OCI-LY7 (cell line): ENCODE data around the gene FGD3. TPM values are rescaled to one million over a fixed set of nuclear protein-coding genes. Genes with fewer than 3 reads are reported as not detected.

Experiments used
- BruUV-seq: library from RNA; stranded (reverse); fragments of 400-500 nt; replicated peaks from 2 replicates; lab custom pipeline; 2021; lab: Mats Ljungman, UMichigan
- CTCF ChIA-PET: fragments of 300-600 bp; sonication (Branson Sonifier 250); formaldehyde crosslinking; loops from one replicate; lab custom pipeline; 2022; ENCODE audit warnings: antibody characterized with exemption; ENCODE audit not compliant: unreplicated experiment; lab: Charles Lee
- POLR2A ChIA-PET: fragments of 300-600 bp; sonication (Branson Sonifier 250); formaldehyde crosslinking; loops from one replicate; lab custom pipeline; 2022; ENCODE audit warnings: antibody characterized with exemption; lab: Charles Lee
- DNase-seq: peaks from one replicate; pipeline ENCODE4 v3.0.0-alpha.2; 2015; ENCODE audit warnings: low spot score
- H2AFZ ChIP-seq: fragments of 200-600 bp; sonication (generic), shearing (Covaris generic); 2 replicates; pipeline ENCODE4 v1.6.1; 2014; ENCODE audit warnings: mild to moderate bottlenecking, antibody characterized with exemption, low read length, moderate library complexity
- H3K27ac ChIP-seq: fragments of 200-600 bp; sonication (generic); 2 replicates; pipeline ENCODE4 v1.5.1; 2014; ENCODE audit warnings: mixed run types, low read depth, mild to moderate bottlenecking, moderate library complexity, low read length, inconsistent platforms; ENCODE audit not compliant: poor library complexity, severe bottlenecking
- H3K36me3 ChIP-seq: fragments of 200-600 bp; sonication (generic); 2 replicates; pipeline ENCODE4 v1.6.1; 2014; ENCODE audit warnings: mild to moderate bottlenecking, antibody characterized with exemption, low read length, moderate library complexity, mixed read lengths; ENCODE audit not compliant: insufficient read depth
- H3K4me1 ChIP-seq: fragments of 200-600 bp; sonication (generic); 2 replicates; pipeline ENCODE4 v1.5.1; 2014; ENCODE audit warnings: mild to moderate bottlenecking, low read length; ENCODE audit not compliant: insufficient read depth, poor library complexity, severe bottlenecking
- H3K4me2 ChIP-seq: fragments of 200-600 bp; sonication (generic); 2 replicates; pipeline ENCODE4 v1.6.1; 2014; ENCODE audit warnings: mild to moderate bottlenecking, low read length
- H3K4me3 ChIP-seq: fragments of 200-600 bp; sonication (generic); 2 replicates; pipeline ENCODE4 v1.5.1; 2014; ENCODE audit warnings: mild to moderate bottlenecking, low read depth, low read length; ENCODE audit not compliant: poor library complexity, severe bottlenecking
- H3K79me2 ChIP-seq: fragments of 200-600 bp; sonication (generic); 2 replicates; pipeline ENCODE4 v1.6.1; 2016; ENCODE audit warnings: low read depth, mild to moderate bottlenecking, low read length, moderate library complexity, mixed read lengths; ENCODE audit not compliant: insufficient read depth
- H3K9me2 ChIP-seq: fragments of 200-600 bp; sonication (generic); 2 replicates; pipeline ENCODE4 v1.6.1; 2016; ENCODE audit warnings: mild to moderate bottlenecking, low read length, mixed read lengths; ENCODE audit not compliant: insufficient read depth
- H3K9me3 ChIP-seq: fragments of 200-600 bp; sonication (generic); 2 replicates; pipeline ENCODE4 v1.6.1; 2014; ENCODE audit warnings: mild to moderate bottlenecking, mixed run types, low read length, mixed read lengths
- H4K20me1 ChIP-seq: fragments of 200-600 bp; sonication (generic); 2 replicates; pipeline ENCODE4 v1.6.1; 2014; ENCODE audit warnings: mild to moderate bottlenecking, antibody characterized with exemption, low read length, moderate library complexity, mixed read lengths; ENCODE audit not compliant: insufficient read depth
- EZH2phosphoT487 ChIP-seq: fragments of 200-600 bp; sonication (generic); IDR thresholded peaks from 2 replicates; pipeline ENCODE4 v1.6.1; 2018; ENCODE audit warnings: low read depth, borderline replicate concordance, mild to moderate bottlenecking, mixed run types, antibody characterized with exemption, low read length, moderate library complexity, mixed read lengths
- intact Hi-C: fragments of 100-400 bp; cut with micrococcal nuclease; formaldehyde crosslinking; loops from one replicate; pipeline ENCODE4 v1.10.0; 2022; ENCODE audit not compliant: unreplicated experiment
- total RNA-seq, 2 experiments: library from RNA; depleted of rRNA in 1 of 2; stranded (reverse); fragments of >200 nt in 1 of 2; shearing (Covaris generic) in 1 of 2; gene quantifications; 2 replicates each; pipeline ENCODE4 v1.2.3, GENCODE V29; 2014 to 2022
- TF ChIP-seq, protein P1 (sequence below): fragments of 200-600 bp; sonication (generic); conservative IDR thresholded peaks from 2 replicates; pipeline ENCODE4 v1.5.1; 2014; ENCODE audit warnings: mild to moderate bottlenecking, antibody characterized with exemption, low read length, moderate library complexity, mixed read lengths

The FGD3 gene
- total RNA-seq, 2 experiments from 2014 or later: 22.1 to 22.9 TPM

DNA sequence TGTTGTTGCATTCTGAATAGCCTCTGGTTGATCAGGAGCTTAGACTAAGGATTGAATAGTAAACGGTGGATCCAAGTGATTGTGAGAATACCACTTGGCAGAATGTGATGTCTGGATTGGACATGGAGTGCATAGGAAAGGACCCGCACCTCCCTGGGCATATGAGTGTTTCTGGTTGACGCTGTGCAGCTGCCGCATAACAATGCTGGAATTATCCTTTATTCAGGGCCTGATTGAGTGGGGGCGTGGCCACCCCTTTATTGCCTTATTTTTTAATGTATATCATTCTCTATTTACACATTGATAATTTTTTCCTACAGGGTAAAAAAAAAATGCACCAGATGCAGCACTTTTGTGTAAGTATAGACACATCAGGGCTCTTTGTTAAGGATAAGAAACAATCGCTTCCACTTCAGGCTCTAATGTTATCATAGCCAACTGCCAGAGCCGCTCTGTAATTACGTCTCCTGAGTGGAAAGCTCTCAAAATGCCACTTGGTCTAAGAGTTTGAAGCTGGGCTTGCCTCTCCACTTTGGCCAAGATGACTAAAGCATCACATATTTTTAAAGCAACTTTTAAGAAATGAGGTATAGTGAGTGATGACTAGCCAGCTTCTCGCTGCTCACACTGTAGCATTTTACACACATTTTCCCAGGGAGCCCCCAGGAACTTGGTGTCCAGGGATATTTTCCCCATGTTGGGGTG is 5.7 kb downstream of the FGD3 start:
- no peaks in the 10 kb centered on the region for H3K36me3 ChIP-seq
- DNase-seq: no peak
- no peak for TF ChIP-seq EZH2phosphoT487
- TF ChIP-seq, protein P1, sequence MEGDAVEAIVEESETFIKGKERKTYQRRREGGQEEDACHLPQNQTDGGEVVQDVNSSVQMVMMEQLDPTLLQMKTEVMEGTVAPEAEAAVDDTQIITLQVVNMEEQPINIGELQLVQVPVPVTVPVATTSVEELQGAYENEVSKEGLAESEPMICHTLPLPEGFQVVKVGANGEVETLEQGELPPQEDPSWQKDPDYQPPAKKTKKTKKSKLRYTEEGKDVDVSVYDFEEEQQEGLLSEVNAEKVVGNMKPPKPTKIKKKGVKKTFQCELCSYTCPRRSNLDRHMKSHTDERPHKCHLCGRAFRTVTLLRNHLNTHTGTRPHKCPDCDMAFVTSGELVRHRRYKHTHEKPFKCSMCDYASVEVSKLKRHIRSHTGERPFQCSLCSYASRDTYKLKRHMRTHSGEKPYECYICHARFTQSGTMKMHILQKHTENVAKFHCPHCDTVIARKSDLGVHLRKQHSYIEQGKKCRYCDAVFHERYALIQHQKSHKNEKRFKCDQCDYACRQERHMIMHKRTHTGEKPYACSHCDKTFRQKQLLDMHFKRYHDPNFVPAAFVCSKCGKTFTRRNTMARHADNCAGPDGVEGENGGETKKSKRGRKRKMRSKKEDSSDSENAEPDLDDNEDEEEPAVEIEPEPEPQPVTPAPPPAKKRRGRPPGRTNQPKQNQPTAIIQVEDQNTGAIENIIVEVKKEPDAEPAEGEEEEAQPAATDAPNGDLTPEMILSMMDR: no peak
- BruUV-seq: no TSS peak
- no peak overlapping the region for H3K4me2 ChIP-seq
- H3K4me3 ChIP-seq: no peak overlapping the region
- H3K9me2 ChIP-seq: no peaks in the 10 kb centered on the region
- no peak overlapping the region for H2AFZ ChIP-seq
- H3K9me3 ChIP-seq: no peaks in the 10 kb centered on the region
- H3K27ac ChIP-seq: no peak overlapping the region
- POLR2A ChIA-PET: interaction anchor here (0.5 to 1.8 kb wide), 3 partner anchors 17 to 1583 kb away, joined by 3 to 8 read pairs (median 5); no protein-coding TSS in a partner anchor
- peaks cover 9% of the 10 kb centered on the region for H3K4me1 ChIP-seq
- intact Hi-C loops: no loop called here
- H3K79me2 ChIP-seq: no peaks in the 10 kb centered on the region
- CTCF ChIA-PET: no interaction called here
- H4K20me1 ChIP-seq: no peaks in the 10 kb centered on the region

DNA sequence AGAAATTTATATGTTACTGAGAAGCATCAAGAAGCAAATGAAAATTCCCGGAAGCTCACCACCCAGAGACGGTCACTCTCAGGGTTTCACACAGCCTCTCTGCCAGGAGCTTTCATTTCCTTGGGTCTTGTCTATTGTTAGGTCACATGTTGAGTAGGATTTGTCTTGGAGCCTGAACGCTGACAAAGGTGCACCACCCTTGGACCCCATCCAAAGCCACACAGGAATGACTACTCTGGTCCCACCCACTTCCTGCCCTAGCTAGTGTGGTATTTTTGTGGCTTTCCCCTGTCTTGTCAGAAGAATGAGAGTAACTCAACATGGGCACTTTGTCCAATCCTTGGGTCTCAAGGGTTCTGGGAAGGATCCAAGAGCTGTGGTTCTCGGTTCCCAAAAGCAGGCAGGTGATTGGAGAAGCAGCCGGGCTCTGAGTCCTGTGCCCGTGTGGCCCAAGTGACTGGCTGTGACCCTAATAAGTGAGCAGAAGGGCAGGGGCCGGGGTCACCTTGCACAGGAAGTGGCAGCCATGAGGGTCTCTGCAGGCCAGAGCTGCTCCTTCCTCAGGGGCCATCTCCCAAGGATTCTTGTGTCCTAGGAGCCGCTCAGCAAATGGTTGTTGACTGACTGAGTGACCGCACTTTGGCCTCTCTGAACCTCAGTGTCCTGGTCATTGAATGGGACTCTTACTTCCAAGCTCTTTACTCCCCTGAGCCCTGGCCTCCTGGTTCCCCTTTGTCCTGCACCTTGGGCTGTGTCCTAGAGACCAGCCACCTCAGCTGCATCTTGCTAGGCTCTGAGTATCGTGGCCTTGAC is 6.9 kb downstream of the FGD3 start:
- intact Hi-C loops: no loop called here
- no peaks in the 10 kb centered on the region for H4K20me1 ChIP-seq
- DNase-seq: peak; percentile 24
- H3K79me2 ChIP-seq: no peaks in the 10 kb centered on the region
- ChIA-PET POLR2A (interaction anchor here (0.8 to 1.8 kb wide), 3 partner anchors 10 to 18 kb away, joined by 3 to 5 read pairs (median 3); no protein-coding TSS in a partner anchor), CTCF (interaction anchor here (0.6 kb wide), 1 partner anchor 73 kb away, joined by 3 read pairs; no protein-coding TSS in a partner anchor)
- no peaks in the 10 kb centered on the region for H3K9me2 ChIP-seq
- H3K4me3 ChIP-seq: no peak overlapping the region
- H3K4me2 ChIP-seq: peak overlapping the region; percentile 44
- peak overlapping the region; percentile 88 for H2AFZ ChIP-seq
- H3K4me1 ChIP-seq: peaks cover 9% of the 10 kb centered on the region
- H3K9me3 ChIP-seq: no peaks in the 10 kb centered on the region
- no peak for TF ChIP-seq EZH2phosphoT487
- TF ChIP-seq, protein P1: no peak
- no peak overlapping the region for H3K27ac ChIP-seq
- H3K36me3 ChIP-seq: no peaks in the 10 kb centered on the region
- no TSS peak for BruUV-seq
